GM12872 (cell line): ENCODE measurements around the gene HAUS8.

Experiments used
- CTCF ChIP-seq: IDR thresholded peaks from 3 replicates; pipeline ENCODE4 v1.5.1; 2011; ENCODE audit warnings: low read depth, mild to moderate bottlenecking, low read length, moderate library complexity; ENCODE audit not compliant: insufficient read depth

The HAUS8 gene

GRCh38 chr19:17055636-17056035 is 19.6 kb downstream of the HAUS8 start:
- TF ChIP-seq CTCF: no peak

- no peak for TF ChIP-seq CTCF
Measured at GRCh38 chr19:17054746-17055145, 20.5 kb downstream of the HAUS8 start.

GRCh38 chr19:17052439-17052838 is 22.8 kb downstream of the HAUS8 start:
- TF ChIP-seq CTCF: peak; percentile 56; the same call in 2 of the 3 replicates

- TF ChIP-seq CTCF: no peak
Measured at GRCh38 chr19:17049711-17050280, 25.5 kb downstream of the HAUS8 start.

- no peak for TF ChIP-seq CTCF
Measured at GRCh38 chr19:17048885-17049453, 26.3 kb downstream of the HAUS8 start.

GRCh38 chr19:17045907-17046502 is 29.2 kb downstream of the HAUS8 start:
- TF ChIP-seq CTCF: no peak

GRCh38 chr19:17043744-17044143 is 31.5 kb downstream of the HAUS8 start:
- TF ChIP-seq CTCF: no peak
